Prostate gland (tissue), 2 donors: ENCODE results near the gene SLC4A2. TPM values are rescaled to one million over a fixed set of nuclear protein-coding genes. Genes with fewer than 3 reads are reported as not detected.

ENCODE experiments used
- DNase-seq: peaks from one replicate; pipeline ENCODE4 v3.0.0-alpha.2; 2019; ENCODE audit warnings: low spot score
- H3K27ac ChIP-seq, 2 donors: fragments of 200-600 bp; sonication (generic); 2 replicates each; pipeline ENCODE4 v1.5.1; 2017 to 2019
- H3K27me3 ChIP-seq: fragments of 200-600 bp; sonication (generic); replicated peaks from 2 replicates; pipeline ENCODE4 v1.5.1; 2019; ENCODE audit not compliant: insufficient read depth
- H3K36me3 ChIP-seq, 2 donors: fragments of 200-600 bp; sonication (generic); 1 replicate in 1 of 2; 2 replicates in 1 of 2; pipeline versions ENCODE4 v1.5.1 to v1.8.1; 2017 to 2019
- H3K4me1 ChIP-seq: fragments of 200-600 bp; sonication (generic); replicated peaks from 2 replicates; pipeline ENCODE4 v1.5.1; 2019
- H3K4me3 ChIP-seq, 2 donors: fragments of 200-600 bp; sonication (generic); 2 replicates each; pipeline ENCODE4 v1.5.1; 2017 to 2019
- H3K9me3 ChIP-seq: fragments of 200-600 bp; sonication (generic); 2 replicates; pipeline ENCODE4 v1.5.1; 2017
- CTCF ChIP-seq, 4 experiments: fragments of 200-600 bp in 2 of 4; fragments of 450-650 bp in 2 of 4; sonication (generic) in 2 of 4; IDR thresholded peaks; 1 replicate in 3 of 4; 2 replicates in 1 of 4; pipeline ENCODE4 v1.5.1; 2016 to 2019; ENCODE audit warnings: antibody characterized with exemption in 4 of 4, mild to moderate bottlenecking in 2 of 4, moderate library complexity in 2 of 4
- POLR2A ChIP-seq: fragments of 450-650 bp; IDR thresholded peaks from one replicate; pipeline ENCODE4 v1.6.1; 2016; ENCODE audit warnings: antibody characterized with exemption, mild to moderate bottlenecking
- POLR2AphosphoS5 ChIP-seq: sonication (generic); formaldehyde crosslinking; IDR thresholded peaks from one replicate; pipeline ENCODE4 v1.6.1; 2017; ENCODE audit warnings: antibody characterized with exemption
- WGBS: methylation state at CpG from one replicate; pipeline ENCODE4 v1.1.5; 2018; 5-methylcytosine and 5-hydroxymethylcytosine counted together
- intact Hi-C: fragments of 100-400 bp; cut with DNase I; formaldehyde crosslinking; loops from one replicate; pipeline ENCODE4 v1.14.2; 2022
- total RNA-seq, 2 donors: library from RNA; depleted of rRNA; stranded (reverse); fragments of >200 nt; gene quantifications; one replicate each; pipeline ENCODE4 v1.1.0, GENCODE V29; 2016

The SLC4A2 gene
- total RNA-seq, 2 donors from 2014 or later, result 77.1 to 141 TPM

DNA sequence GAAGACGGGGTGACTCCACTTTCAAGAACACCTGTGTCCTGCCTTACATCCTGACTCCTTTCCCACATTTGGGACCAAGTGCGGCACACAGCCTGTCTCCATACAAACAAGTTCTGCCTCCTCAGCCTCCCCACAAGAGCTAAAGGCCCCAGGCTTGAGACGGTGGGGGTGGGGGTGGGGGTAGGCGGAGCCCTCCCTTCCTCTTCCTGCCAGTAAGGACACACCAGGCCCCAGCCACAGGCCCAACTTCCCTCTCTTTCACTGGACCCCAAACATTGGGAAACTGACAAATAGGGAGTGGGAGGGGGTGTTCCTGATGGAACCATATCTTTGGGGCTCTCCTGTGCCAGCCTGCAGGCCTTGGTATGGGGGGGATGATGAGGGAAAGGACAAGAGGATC, 6.3 kb upstream of the SLC4A2 start:
- no peaks in the 10 kb centered on the region for H3K36me3 ChIP-seq
- H3K27ac ChIP-seq, result no peak overlapping the region
- no peaks in the 10 kb centered on the region for H3K9me3 ChIP-seq
- H3K27me3 ChIP-seq, result no peaks in the 10 kb centered on the region
- intact Hi-C loops, result no loop called here
- H3K4me3 ChIP-seq, result no peak overlapping the region
- TF ChIP-seq CTCF (IDR thresholded peaks at IDR 0.05), result no peak
- TF ChIP-seq POLR2A, result no peak
- TF ChIP-seq POLR2AphosphoS5, result no peak
- WGBS, result 78% methylated on average over 4 of the region's 4 CpGs
- peaks cover 8% of the 10 kb centered on the region for H3K4me1 ChIP-seq
- no peak for DNase-seq

DNA sequence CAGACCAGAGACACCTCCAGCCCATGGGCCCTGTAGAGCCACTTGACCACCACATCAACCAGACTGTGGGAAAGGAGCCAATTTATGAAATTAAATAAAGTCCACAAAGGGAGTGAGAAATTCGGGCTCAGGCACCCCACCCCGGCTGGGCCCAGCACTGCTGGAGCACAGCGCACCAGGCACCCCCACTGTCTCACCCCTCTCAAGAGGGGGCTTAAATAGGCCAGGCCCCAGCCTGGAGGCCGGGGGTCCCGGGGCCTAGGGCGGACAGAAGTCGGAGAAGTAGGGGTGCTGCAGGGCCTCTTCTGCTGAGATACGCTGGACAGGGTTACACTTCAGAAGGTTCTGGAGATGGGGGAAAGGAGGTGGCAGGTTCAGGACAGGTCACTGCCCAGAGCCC, 5.6 kb upstream of the SLC4A2 start:
- H3K4me3 ChIP-seq, result no peak overlapping the region
- intact Hi-C loops, result no loop called here
- TF ChIP-seq POLR2A (no peak), CTCF (IDR thresholded peaks at IDR 0.05) (no peak), POLR2AphosphoS5 (no peak)
- DNase-seq, result no peak
- WGBS, result 97% methylated on average over 8 of the region's 8 CpGs
- H3K27me3 ChIP-seq, result no peaks in the 10 kb centered on the region
- H3K36me3 ChIP-seq, result no peaks in the 10 kb centered on the region
- H3K9me3 ChIP-seq, result no peaks in the 10 kb centered on the region
- peaks cover 12% of the 10 kb centered on the region for H3K4me1 ChIP-seq
- H3K27ac ChIP-seq, result no peak overlapping the region

DNA sequence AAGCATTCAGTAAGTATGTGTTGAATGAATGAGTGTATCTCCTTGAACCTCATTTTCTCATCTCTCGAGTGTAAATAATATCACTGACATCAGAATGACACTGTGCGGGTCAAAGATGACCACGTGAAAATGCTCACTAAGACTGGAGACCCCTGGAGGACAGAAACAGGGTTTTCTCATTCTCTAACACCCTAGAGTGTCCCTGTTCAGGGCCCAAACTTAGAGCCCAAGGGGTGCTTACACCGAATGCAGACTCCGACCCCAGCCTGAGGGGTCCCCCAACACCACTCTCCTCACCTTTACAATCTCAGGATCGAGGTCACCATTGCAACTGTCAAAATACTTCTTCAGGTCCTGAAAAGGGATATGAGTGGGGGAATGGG, 3.1 kb upstream of the SLC4A2 start:
- Histone ChIP-seq H3K27ac (no peak overlapping the region), H3K4me3 (no peak overlapping the region), H3K9me3 (no peaks in the 10 kb centered on the region), H3K4me1 (peaks cover 26% of the 10 kb centered on the region), H3K36me3 (no peaks in the 10 kb centered on the region), H3K27me3 (no peaks in the 10 kb centered on the region)
- intact Hi-C loops, result no loop called here
- WGBS, result 83% methylated on average over 6 of the region's 6 CpGs
- DNase-seq, result no peak
- TF ChIP-seq POLR2A (no peak), CTCF (IDR thresholded peaks at IDR 0.05) (no peak), POLR2AphosphoS5 (no peak)

- peaks cover 29% of the 10 kb centered on the region for H3K4me1 ChIP-seq
- H3K9me3 ChIP-seq, result no peaks in the 10 kb centered on the region
- peak overlapping the region; percentile 57 to 59 for H3K4me3 ChIP-seq
- H3K27me3 ChIP-seq, result no peaks in the 10 kb centered on the region
- DNase-seq, result no peak
- TF ChIP-seq POLR2A (no peak), CTCF (IDR thresholded peaks at IDR 0.05) (no peak), POLR2AphosphoS5 (no peak)
- 23% methylated on average over 29 of the region's 29 CpGs for WGBS
- no peak overlapping the region for H3K27ac ChIP-seq
- H3K36me3 ChIP-seq, result no peaks in the 10 kb centered on the region
- intact Hi-C loops, result no loop called here
Observed at GRCh38 chr7:151056666-151057505, 2.5 kb upstream of the SLC4A2 start.

DNA sequence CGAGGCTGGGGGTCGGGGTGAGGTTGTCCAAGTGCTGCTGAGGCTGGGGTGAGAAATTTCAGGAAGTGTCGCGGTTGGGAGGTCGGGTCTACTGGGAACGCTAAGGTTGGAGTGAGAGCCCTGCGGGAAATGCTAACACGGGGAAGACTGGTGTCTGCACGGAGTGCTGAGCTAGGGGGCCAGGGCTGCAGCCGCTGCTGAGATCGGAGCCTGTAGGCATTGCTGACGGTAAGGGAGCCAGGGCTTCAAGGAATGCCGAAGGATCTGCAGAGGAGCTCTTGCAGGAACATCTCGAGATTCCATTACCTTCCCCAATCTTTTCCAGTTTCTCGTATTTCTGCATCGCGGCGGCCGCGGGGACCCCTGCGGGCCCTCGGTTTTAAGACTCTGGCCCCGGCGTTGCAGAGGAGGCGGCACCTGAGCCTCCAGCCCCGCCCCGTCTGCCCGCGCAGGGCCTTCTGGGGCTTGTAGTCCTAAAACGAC, 1.8 kb upstream of the SLC4A2 start, which contains the start of gene CDK5:
TSS of gene CDK5 (minus strand) at position 392 of the 483 bp plus-strand sequence. CDS start at position 343, 49 bp downstream.
- Histone ChIP-seq H3K4me3 (peak within 1 kb of the TSS; percentile 57 to 59), H3K9me3 (no peaks in the 10 kb centered on the region), H3K27me3 (no peaks in the 10 kb centered on the region), H3K27ac (peak within 1 kb of the TSS; percentile 93 to 97), H3K4me1 (peaks cover 29% of the 10 kb centered on the region), H3K36me3 (no peaks in the 10 kb centered on the region)
- intact Hi-C loops, result no loop called here
- WGBS, result under 1% methylated on average over 30 of the region's 30 CpGs
- TF ChIP-seq POLR2AphosphoS5 (no peak), CTCF (IDR thresholded peaks at IDR 0.05) (no peak), POLR2A (no peak)
- no peak for DNase-seq
